ENCODE measurements around the gene LONP2.
"Not testable (repeated sequence)": the region's sequence is repeated elsewhere in the genome, so short reads cannot be mapped to it uniquely, and the experiment has no call there.

The LONP2 gene

DNA sequence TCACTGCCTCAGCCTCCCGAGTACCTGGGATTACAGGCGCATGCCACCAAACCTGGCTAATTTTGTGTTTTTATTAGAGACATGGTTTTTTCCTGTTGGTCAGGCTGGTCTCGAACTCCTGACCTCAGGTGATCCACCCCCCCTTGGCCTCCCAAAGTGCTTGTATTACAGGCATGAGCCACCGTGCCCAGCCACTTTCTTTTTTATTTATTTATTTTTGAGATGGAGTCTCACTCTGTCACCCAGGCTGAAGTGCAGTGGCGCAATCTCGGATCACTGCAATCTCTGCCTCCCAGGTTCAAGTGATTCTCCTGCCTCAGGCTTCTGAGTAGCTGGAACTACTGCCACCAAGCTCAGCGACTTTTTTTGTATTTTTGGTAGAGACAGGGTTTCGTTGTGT is 158.4 kb downstream of the LONP2 start:
- DNase-seq: not testable (repeated sequence)

DNA sequence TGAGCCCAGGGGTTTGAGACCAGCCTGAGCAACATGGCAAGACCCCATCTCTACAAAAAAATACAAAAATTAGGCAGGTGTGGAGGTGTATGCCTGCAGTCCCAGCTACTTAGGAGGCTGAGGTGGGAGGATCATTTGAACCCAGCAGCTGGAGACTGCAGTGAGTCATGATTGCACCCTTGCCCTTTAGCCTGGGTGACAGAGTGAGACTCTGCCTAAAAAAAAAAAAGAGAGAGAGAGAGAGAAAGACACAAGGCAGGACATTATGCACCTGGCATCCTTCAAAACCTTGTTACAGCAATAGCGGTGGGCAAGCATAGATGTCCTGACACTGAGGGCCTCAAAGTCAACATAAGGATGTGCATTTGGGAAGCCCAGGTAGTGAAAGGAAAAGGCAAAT is 161.1 kb downstream of the LONP2 start:
- DNase-seq: no peak

DNA sequence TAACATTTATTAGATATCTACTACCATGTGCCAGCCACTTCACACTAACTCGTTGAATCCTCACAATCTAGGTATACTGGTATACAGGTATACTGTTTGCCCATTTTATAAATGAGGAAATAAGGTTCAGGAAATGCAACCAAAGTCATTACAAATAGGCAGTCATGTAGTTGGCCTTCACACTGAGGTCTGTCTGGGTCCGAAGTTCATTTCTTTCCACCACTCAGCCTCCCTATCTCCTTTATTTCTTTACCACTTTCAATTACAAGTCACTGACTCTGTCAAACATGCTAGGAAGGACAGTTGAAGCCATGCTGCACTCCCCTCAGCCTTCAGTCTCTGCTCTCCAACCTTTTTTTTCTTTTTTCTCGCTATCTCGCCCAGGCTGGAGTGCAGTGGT is 161.8 kb downstream of the LONP2 start:
- DNase-seq: no peak
